ENCODE data around the gene LACTBL1. TPM values are rescaled to one million over a fixed set of nuclear protein-coding genes. Genes with fewer than 3 reads are reported as not detected.

LACTBL1 gene
- total and polyA plus RNA-seq, 2 donors (not counting 1 experiment from before 2014, with no cell fraction given): not detected

- intact Hi-C loops (cut with micrococcal nuclease): no loop called here
- Mint-ChIP-seq H3K27me3 (peaks cover 17% of the 10 kb centered on the region), H3K27ac (no peak overlapping the region), H3K4me1 (no peaks in the 10 kb centered on the region), H3K4me3 (no peak overlapping the region), H3K9me3 (ENCODE audit: insufficient read depth) (no peaks in the 10 kb centered on the region)
- no peak overlapping the region for H3K4me2 ChIP-seq (replicated peaks; ENCODE audit: low read depth, low read length, poor library complexity, severe bottlenecking)
- H3K4me1 ChIP-seq (ENCODE audit: control insufficient read depth in 2 of 2, insufficient read depth in 2 of 2, low read length in 2 of 2): no peaks in the 10 kb centered on the region
- no peaks in the 10 kb centered on the region for H3K9me3 ChIP-seq (ENCODE audit: control extremely low read depth in 1 of 3, control insufficient read depth in 2 of 3, insufficient read depth in 1 of 3, low read length in 2 of 3)
- H3K27ac ChIP-seq (ENCODE audit: low read length in 2 of 2): no peak overlapping the region
- 83% methylated on average over 8 of the region's 9 CpGs for WGBS (ENCODE audit: insufficient coverage)
- H4K20me1 ChIP-seq (ENCODE audit: control insufficient read depth, insufficient read depth, low read length, poor library complexity, severe bottlenecking): no peaks in the 10 kb centered on the region
- H3K79me2 ChIP-seq (ENCODE audit: control insufficient read depth, insufficient read depth, low read length): no peaks in the 10 kb centered on the region
- H3K4me3 ChIP-seq (ENCODE audit: control extremely low read depth in 1 of 5, extremely low read depth in 1 of 5, insufficient read depth in 1 of 5, low read depth in 2 of 5, low read length in 4 of 5): no peak overlapping the region
- TF ChIP-seq EZH2 (IDR thresholded peaks at IDR 0.05; ENCODE audit: borderline replicate concordance, insufficient read depth, low read depth, low read length, poor library complexity, severe bottlenecking) (no peak), CTCF (IDR thresholded peaks at IDR 0.05) (no peak)
- no peak overlapping the region for H3K9ac ChIP-seq (ENCODE audit: low read length)
- DNase-seq: no peak
- no peak for ATAC-seq (ENCODE audit: low read depth)
- ChIA-PET POLR2A (no interaction called here), CTCF (no interaction called here)
- H3K36me3 ChIP-seq (replicated peaks in 1 of 2; ENCODE audit: control extremely low read depth in 1 of 2, control insufficient read depth in 1 of 2, extremely low read depth in 1 of 2, insufficient read depth in 2 of 2, low read length in 1 of 2): no peaks in the 10 kb centered on the region
- H3K27me3 ChIP-seq (replicated peaks in 1 of 4; ENCODE audit: control extremely low read depth in 1 of 4, control insufficient read depth in 3 of 4, insufficient read depth in 4 of 4, low read length in 3 of 4): no peaks in the 10 kb centered on the region
- no peak overlapping the region for H2AFZ ChIP-seq (ENCODE audit: insufficient read depth, low read depth, low read length, poor library complexity, severe bottlenecking)
These were observed 47.6 kb downstream of the LACTBL1 start for GRCh38 chr1:22925111-22925510.

- intact Hi-C loops (cut with micrococcal nuclease): no loop called here
These were observed 50.0 kb downstream of the LACTBL1 start for GRCh38 chr1:22922640-22923039.

More at GRCh38 chr1:22922640-22923039, 50.0 kb downstream of the LACTBL1 start:
- no peak overlapping the region for H3K27ac ChIP-seq (ENCODE audit: low read length in 2 of 2)
- no peak overlapping the region for H3K4me3 ChIP-seq (ENCODE audit: control extremely low read depth in 1 of 5, extremely low read depth in 1 of 5, insufficient read depth in 1 of 5, low read depth in 2 of 5, low read length in 4 of 5)
- no peaks in the 10 kb centered on the region for H3K36me3 ChIP-seq (replicated peaks in 1 of 2; ENCODE audit: control extremely low read depth in 1 of 2, control insufficient read depth in 1 of 2, extremely low read depth in 1 of 2, insufficient read depth in 2 of 2, low read length in 1 of 2)
- no peaks in the 10 kb centered on the region for H4K20me1 ChIP-seq (ENCODE audit: control insufficient read depth, insufficient read depth, low read length, poor library complexity, severe bottlenecking)
- no peaks in the 10 kb centered on the region for H3K79me2 ChIP-seq (ENCODE audit: control insufficient read depth, insufficient read depth, low read length)
- H2AFZ ChIP-seq (ENCODE audit: insufficient read depth, low read depth, low read length, poor library complexity, severe bottlenecking): no peak overlapping the region
- no peak overlapping the region for H3K4me2 ChIP-seq (replicated peaks; ENCODE audit: low read depth, low read length, poor library complexity, severe bottlenecking)
- no peaks in the 10 kb centered on the region for H3K4me1 Mint-ChIP-seq
- ATAC-seq (ENCODE audit: low read depth) (no peak), DNase-seq (no peak)
- no peak overlapping the region for H3K27ac Mint-ChIP-seq
- H3K4me1 ChIP-seq (ENCODE audit: control insufficient read depth in 2 of 2, insufficient read depth in 2 of 2, low read length in 2 of 2): no peaks in the 10 kb centered on the region
- TF ChIP-seq CTCF (IDR thresholded peaks at IDR 0.05): no peak
- TF ChIP-seq EZH2 (IDR thresholded peaks at IDR 0.05; ENCODE audit: borderline replicate concordance, insufficient read depth, low read depth, low read length, poor library complexity, severe bottlenecking): no peak
- no peaks in the 10 kb centered on the region for H3K27me3 ChIP-seq (replicated peaks in 1 of 4; ENCODE audit: control extremely low read depth in 1 of 4, control insufficient read depth in 3 of 4, insufficient read depth in 4 of 4, low read length in 3 of 4)
- H3K27me3 Mint-ChIP-seq: peaks cover 19% of the 10 kb centered on the region
- H3K9me3 Mint-ChIP-seq (ENCODE audit: insufficient read depth): no peaks in the 10 kb centered on the region
- 100% methylated on average over 1 of the region's 1 CpG for WGBS (ENCODE audit: insufficient coverage)
- ChIA-PET CTCF (no interaction called here), POLR2A (no interaction called here)
- H3K9ac ChIP-seq (ENCODE audit: low read length): no peak overlapping the region
- no peak overlapping the region for H3K4me3 Mint-ChIP-seq
- no peaks in the 10 kb centered on the region for H3K9me3 ChIP-seq (ENCODE audit: control extremely low read depth in 1 of 3, control insufficient read depth in 2 of 3, insufficient read depth in 1 of 3, low read length in 2 of 3)
